ENCODE results near the gene NRARP. TPM values are rescaled to one million over a fixed set of nuclear protein-coding genes. Genes with fewer than 3 reads are reported as not detected.
A peak's percentile ranks its signal among the peaks of the same experiment; 100 is the strongest.

Gene NRARP
- total and polyA plus RNA-seq, 2 donors (not counting 1 experiment from before 2014, with no cell fraction given) = 5.7 to 11.5 TPM

GRCh38 chr9:137309368-137310188, 7.5 kb upstream of the NRARP start:
- Histone ChIP-seq H4K20me1 (ENCODE audit: control insufficient read depth, insufficient read depth, low read length, poor library complexity, severe bottlenecking) (no peaks in the 10 kb centered on the region), H3K9me3 (ENCODE audit: control extremely low read depth in 1 of 3, control insufficient read depth in 2 of 3, insufficient read depth in 1 of 3, low read length in 2 of 3) (peaks cover 0 to 9% (median 0%) of the 10 kb centered on the region in 3 donors), H3K9ac (ENCODE audit: low read length) (no peak overlapping the region), H3K27ac (ENCODE audit: low read length in 2 of 2) (no peak overlapping the region), H3K79me2 (ENCODE audit: control insufficient read depth, insufficient read depth, low read length) (no peaks in the 10 kb centered on the region), H3K4me2 (replicated peaks; ENCODE audit: low read depth, low read length, poor library complexity, severe bottlenecking) (no peak overlapping the region), H3K4me3 (ENCODE audit: control extremely low read depth in 1 of 5, extremely low read depth in 1 of 5, insufficient read depth in 1 of 5, low read depth in 2 of 5, low read length in 4 of 5) (no peak overlapping the region), H3K36me3 (replicated peaks in 1 of 2; ENCODE audit: control extremely low read depth in 1 of 2, control insufficient read depth in 1 of 2, extremely low read depth in 1 of 2, insufficient read depth in 2 of 2, low read length in 1 of 2) (no peaks in the 10 kb centered on the region), H2AFZ (ENCODE audit: insufficient read depth, low read depth, low read length, poor library complexity, severe bottlenecking) (no peak overlapping the region), H3K4me1 (ENCODE audit: control insufficient read depth in 2 of 2, insufficient read depth in 2 of 2, low read length in 2 of 2) (peaks cover 23 to 30% of the 10 kb centered on the region in 2 donors), H3K27me3 (replicated peaks in 1 of 4; ENCODE audit: control extremely low read depth in 1 of 4, control insufficient read depth in 3 of 4, insufficient read depth in 4 of 4, low read length in 3 of 4) (peaks cover 0 to 27% (median 7%) of the 10 kb centered on the region in 4 experiments)
- DNase-seq (peak; percentile 4), ATAC-seq (ENCODE audit: low read depth) (no peak)
- Mint-ChIP-seq H3K9me3 (ENCODE audit: insufficient read depth) (no peaks in the 10 kb centered on the region), H3K4me3 (no peak overlapping the region), H3K27ac (no peak overlapping the region), H3K27me3 (no peaks in the 10 kb centered on the region), H3K4me1 (peaks cover 11% of the 10 kb centered on the region)
- no peak for TF ChIP-seq EZH2 (IDR thresholded peaks at IDR 0.05; ENCODE audit: borderline replicate concordance, insufficient read depth, low read depth, low read length, poor library complexity, severe bottlenecking)
- TF ChIP-seq, protein P1, sequence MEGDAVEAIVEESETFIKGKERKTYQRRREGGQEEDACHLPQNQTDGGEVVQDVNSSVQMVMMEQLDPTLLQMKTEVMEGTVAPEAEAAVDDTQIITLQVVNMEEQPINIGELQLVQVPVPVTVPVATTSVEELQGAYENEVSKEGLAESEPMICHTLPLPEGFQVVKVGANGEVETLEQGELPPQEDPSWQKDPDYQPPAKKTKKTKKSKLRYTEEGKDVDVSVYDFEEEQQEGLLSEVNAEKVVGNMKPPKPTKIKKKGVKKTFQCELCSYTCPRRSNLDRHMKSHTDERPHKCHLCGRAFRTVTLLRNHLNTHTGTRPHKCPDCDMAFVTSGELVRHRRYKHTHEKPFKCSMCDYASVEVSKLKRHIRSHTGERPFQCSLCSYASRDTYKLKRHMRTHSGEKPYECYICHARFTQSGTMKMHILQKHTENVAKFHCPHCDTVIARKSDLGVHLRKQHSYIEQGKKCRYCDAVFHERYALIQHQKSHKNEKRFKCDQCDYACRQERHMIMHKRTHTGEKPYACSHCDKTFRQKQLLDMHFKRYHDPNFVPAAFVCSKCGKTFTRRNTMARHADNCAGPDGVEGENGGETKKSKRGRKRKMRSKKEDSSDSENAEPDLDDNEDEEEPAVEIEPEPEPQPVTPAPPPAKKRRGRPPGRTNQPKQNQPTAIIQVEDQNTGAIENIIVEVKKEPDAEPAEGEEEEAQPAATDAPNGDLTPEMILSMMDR (IDR thresholded peaks at IDR 0.05) = no peak
- intact Hi-C loops (cut with micrococcal nuclease) = no loop called here
- 82% methylated on average over 15 of the region's 15 CpGs for WGBS (ENCODE audit: insufficient coverage)
- ChIA-PET POLR2A (no interaction called here), CTCF (interaction anchor here (0.9 kb wide), 1 partner anchor 23 kb away, joined by 3 read pairs; no protein-coding TSS in a partner anchor)

DNA sequence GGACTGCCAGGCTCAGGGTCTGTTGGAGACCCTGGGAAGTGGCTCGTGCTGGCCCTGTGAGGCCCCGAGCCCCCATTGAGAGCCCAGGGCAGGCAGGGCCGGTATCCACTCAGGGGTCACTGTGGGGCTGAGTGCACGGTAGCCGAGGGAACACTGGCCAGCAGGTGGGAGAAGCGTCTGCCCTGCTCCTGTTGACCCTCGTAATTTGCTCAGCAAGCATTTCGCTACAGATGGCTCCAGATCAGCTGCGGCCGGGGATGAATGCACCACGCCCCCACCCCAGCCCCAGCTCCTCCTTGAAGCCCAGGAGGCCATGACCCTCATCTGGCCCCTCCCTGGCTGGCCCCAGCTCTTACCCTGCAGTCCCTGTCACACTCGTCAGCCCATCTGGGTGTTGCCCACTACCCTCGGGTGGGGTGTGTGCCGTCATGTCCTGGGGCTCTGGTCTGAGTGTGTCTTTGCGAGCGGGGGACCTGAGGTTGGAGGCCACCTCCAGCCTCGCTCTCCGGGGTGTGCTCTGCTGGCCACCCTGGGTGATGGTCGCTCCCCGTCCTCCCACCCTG, 6.1 kb upstream of the NRARP start:
- Mint-ChIP-seq H3K27ac (no peak overlapping the region), H3K4me1 (peaks cover 13% of the 10 kb centered on the region), H3K27me3 (no peaks in the 10 kb centered on the region), H3K4me3 (no peak overlapping the region), H3K9me3 (ENCODE audit: insufficient read depth) (no peaks in the 10 kb centered on the region)
- intact Hi-C loops (cut with micrococcal nuclease) = no loop called here
- no peak overlapping the region for H3K4me3 ChIP-seq (ENCODE audit: control extremely low read depth in 1 of 5, extremely low read depth in 1 of 5, insufficient read depth in 1 of 5, low read depth in 2 of 5, low read length in 4 of 5)
- ATAC-seq (ENCODE audit: low read depth) = no peak
- no peak for DNase-seq
- H3K4me1 ChIP-seq (ENCODE audit: control insufficient read depth in 2 of 2, insufficient read depth in 2 of 2, low read length in 2 of 2) = peaks cover 23 to 32% of the 10 kb centered on the region in 2 donors
- no peak overlapping the region for H3K27ac ChIP-seq (ENCODE audit: low read length in 2 of 2)
- no peaks in the 10 kb centered on the region for H3K36me3 ChIP-seq (replicated peaks in 1 of 2; ENCODE audit: control extremely low read depth in 1 of 2, control insufficient read depth in 1 of 2, extremely low read depth in 1 of 2, insufficient read depth in 2 of 2, low read length in 1 of 2)
- H3K9me3 ChIP-seq (ENCODE audit: control extremely low read depth in 1 of 3, control insufficient read depth in 2 of 3, insufficient read depth in 1 of 3, low read length in 2 of 3) = peaks cover 0 to 9% (median 0%) of the 10 kb centered on the region in 3 donors
- H3K27me3 ChIP-seq (replicated peaks in 1 of 4; ENCODE audit: control extremely low read depth in 1 of 4, control insufficient read depth in 3 of 4, insufficient read depth in 4 of 4, low read length in 3 of 4) = peaks cover 0 to 30% (median 9%) of the 10 kb centered on the region in 4 experiments
- ChIA-PET CTCF (no interaction called here), POLR2A (no interaction called here)
- no peaks in the 10 kb centered on the region for H4K20me1 ChIP-seq (ENCODE audit: control insufficient read depth, insufficient read depth, low read length, poor library complexity, severe bottlenecking)
- H3K79me2 ChIP-seq (ENCODE audit: control insufficient read depth, insufficient read depth, low read length) = no peaks in the 10 kb centered on the region
- H3K9ac ChIP-seq (ENCODE audit: low read length) = no peak overlapping the region
- H3K4me2 ChIP-seq (replicated peaks; ENCODE audit: low read depth, low read length, poor library complexity, severe bottlenecking) = no peak overlapping the region
- WGBS (ENCODE audit: insufficient coverage) = 80% methylated on average over 17 of the region's 20 CpGs
- TF ChIP-seq EZH2 (IDR thresholded peaks at IDR 0.05; ENCODE audit: borderline replicate concordance, insufficient read depth, low read depth, low read length, poor library complexity, severe bottlenecking) = no peak
- TF ChIP-seq, protein P1 (IDR thresholded peaks at IDR 0.05) = no peak
- no peak overlapping the region for H2AFZ ChIP-seq (ENCODE audit: insufficient read depth, low read depth, low read length, poor library complexity, severe bottlenecking)
